AG10803 (cell line): Measurements from ENCODE around the gene BTBD9.

Source experiments
- DNase-seq: peaks from one replicate; pipeline ENCODE4 v3.0.0; 2010; ENCODE audit warnings: low read depth
- H3K4me3 ChIP-seq: 2 replicates; pipeline ENCODE4 v1.5.1; 2011; ENCODE audit warnings: mild to moderate bottlenecking, low read length, control low read depth
- CTCF ChIP-seq: conservative IDR thresholded peaks from 2 replicates; pipeline ENCODE4 v1.5.1; 2011; ENCODE audit warnings: mild to moderate bottlenecking, low read length, control low read depth, inconsistent platforms

The BTBD9 gene

GRCh38 chr6:38195113-38195635 lies 444.6 kb downstream of the BTBD9 start:
- no peak overlapping the region for H3K4me3 ChIP-seq
- TF ChIP-seq CTCF: no peak
- DNase-seq: no peak

- no peak for DNase-seq
- no peak overlapping the region for H3K4me3 ChIP-seq
- no peak for TF ChIP-seq CTCF
These were observed 445.1 kb downstream of the BTBD9 start for GRCh38 chr6:38194589-38194988.

GRCh38 chr6:38194282-38194572 lies 445.5 kb downstream of the BTBD9 start:
- H3K4me3 ChIP-seq: no peak overlapping the region
- no peak for TF ChIP-seq CTCF
- no peak for DNase-seq

GRCh38 chr6:38193481-38194281 lies 446.0 kb downstream of the BTBD9 start:
- no peak overlapping the region for H3K4me3 ChIP-seq
- no peak for TF ChIP-seq CTCF
- no peak for DNase-seq

GRCh38 chr6:38193051-38193450 lies 446.7 kb downstream of the BTBD9 start:
- no peak for TF ChIP-seq CTCF
- no peak for DNase-seq
- H3K4me3 ChIP-seq: no peak overlapping the region

- DNase-seq: no peak
- H3K4me3 ChIP-seq: no peak overlapping the region
- TF ChIP-seq CTCF: no peak
These were observed 447.2 kb downstream of the BTBD9 start for GRCh38 chr6:38192487-38192886.

- no peak overlapping the region for H3K4me3 ChIP-seq
- no peak for DNase-seq
- TF ChIP-seq CTCF: no peak
These were observed 447.7 kb downstream of the BTBD9 start for GRCh38 chr6:38192011-38192410.
